Stimulated activated CD4-positive, alpha-beta T cell treated with anti-CD3 and anti-CD28 coated beads, Interleukin-2, amount 100 ng/mL, for 24 hours (primary cell): Measurements from ENCODE around the gene ANKRD44.

Experiments used
- DNase-seq, 2 donors: peaks; one replicate each; pipeline ENCODE4 v3.0.0-alpha.2; 2020

The ANKRD44 gene

DNA sequence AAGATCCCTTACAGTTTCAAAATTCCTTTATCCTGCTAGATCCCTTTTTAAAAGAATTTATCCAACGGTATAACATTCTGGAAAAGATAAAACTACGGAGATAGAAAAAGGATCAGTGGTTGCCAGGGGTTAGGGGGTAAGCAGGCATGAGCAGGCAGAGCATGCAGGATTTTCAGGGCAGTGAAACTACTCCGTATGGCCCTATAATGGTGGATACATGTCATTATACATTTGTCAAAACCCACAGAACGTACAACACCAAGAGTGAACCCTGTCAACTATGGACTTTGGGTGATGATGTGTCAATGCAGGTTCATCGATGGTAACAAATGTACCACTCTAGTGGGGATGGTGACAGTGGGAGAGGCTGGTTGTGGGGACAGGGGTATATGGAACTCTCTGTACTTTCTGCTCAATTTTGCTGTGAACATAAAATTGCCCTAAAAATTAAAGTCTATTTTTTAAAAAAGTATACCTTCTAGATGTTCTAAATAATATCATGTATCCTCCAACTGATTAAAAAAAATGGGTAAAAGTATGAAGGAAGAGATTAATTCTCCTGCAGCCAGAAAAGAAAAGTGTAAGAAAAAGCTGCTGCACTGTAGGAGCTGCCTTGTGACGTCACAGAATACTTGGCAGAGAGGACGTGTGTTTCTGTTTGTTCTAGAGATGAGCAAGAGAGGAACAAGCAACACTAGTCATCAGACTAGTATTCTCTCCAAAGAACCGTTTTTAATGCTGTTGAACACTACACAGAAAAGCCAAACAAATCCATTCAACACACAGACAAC, 23.6 kb downstream of the ANKRD44 start:
- DNase-seq: no peak

DNA sequence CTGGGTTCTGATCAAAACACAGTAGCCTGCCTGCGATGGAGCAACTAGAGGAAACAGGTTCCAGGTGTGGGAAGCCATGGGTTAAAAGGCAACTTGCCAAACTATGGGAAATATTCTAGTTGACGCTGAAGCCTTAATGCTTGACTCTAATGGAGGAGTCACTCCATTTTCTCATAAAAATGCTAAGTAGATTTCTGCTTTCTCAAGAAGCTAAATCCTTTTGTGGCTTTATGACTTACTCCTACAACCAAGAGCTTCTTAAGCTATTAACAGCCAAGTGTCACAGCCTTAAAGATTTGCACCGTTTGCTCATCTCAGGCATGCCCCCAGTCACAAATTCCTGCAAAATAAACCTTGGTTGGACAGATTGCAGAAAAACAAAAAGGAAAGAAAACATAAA, 25.2 kb downstream of the ANKRD44 start:
- no peak for DNase-seq

DNA sequence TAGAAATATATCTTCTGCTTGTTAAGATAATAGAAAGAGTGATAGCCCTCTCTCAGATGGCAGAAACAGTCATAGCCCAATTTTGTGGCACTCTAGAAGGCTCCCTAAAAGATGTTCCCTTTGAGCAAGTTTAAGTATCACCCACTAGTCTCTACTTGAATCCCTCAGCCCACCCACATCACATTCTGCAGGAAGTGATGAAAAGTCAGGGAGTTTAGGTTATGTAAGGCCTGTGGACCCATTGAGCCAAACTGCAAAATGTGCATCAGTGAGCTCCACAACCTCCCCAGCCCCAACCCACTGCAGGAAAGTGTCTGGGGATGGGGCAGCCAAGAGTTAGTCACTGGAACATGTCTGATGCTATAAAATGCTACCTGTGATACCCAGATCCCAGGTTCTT, 25.6 kb downstream of the ANKRD44 start:
- no peak for DNase-seq

DNA sequence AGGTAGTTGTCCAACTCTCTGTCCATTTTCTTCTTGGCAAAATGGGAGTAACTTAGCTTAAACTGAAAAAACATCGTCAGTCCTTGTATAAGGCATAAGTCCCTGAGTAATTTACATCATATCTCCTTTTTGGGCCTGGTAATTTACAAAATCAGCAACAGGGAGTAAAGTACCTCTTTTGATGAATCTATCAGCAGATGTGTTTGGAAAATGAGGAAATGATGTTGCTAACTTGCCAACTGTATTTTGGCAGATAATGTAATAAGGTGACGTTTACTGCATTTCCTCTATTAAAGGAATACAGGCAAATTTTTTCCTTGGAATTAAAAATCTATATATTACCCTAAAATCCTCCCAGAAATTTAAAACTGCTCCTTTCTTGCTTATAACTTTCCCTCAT, 29.2 kb downstream of the ANKRD44 start:
- no peak for DNase-seq

DNA sequence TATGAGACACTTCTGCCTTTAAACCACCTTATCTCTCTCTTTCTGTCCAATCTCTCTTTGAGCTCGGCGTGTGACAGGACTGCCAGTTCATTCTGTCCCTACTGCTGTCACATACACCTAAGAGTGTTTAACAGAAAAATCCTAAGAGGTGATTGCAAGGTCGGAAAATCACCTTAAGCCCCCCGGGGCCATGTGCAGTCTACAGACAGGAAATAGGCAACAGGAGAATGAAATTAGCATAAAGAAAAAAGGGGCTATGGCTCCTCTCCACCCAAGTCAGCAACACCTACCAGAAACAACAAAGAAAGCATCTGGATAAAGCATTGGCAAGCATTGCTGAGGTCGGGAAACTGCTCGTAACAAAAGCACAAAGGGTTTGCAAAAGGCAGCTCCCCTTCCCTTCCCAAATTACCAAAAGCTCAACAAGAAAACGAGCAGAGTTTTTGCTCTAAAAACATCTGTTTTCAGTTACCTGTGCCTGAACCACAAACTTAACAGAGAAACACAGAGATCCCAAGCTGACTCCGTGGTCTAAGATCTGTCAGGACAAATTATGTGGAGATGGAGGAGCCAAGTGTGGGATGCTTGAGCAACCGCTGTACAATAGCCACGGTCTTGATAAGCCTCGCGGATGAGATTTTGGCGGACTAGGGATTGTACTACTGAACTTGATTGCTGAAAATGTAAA, 30.4 kb downstream of the ANKRD44 start:
- DNase-seq: no peak

DNA sequence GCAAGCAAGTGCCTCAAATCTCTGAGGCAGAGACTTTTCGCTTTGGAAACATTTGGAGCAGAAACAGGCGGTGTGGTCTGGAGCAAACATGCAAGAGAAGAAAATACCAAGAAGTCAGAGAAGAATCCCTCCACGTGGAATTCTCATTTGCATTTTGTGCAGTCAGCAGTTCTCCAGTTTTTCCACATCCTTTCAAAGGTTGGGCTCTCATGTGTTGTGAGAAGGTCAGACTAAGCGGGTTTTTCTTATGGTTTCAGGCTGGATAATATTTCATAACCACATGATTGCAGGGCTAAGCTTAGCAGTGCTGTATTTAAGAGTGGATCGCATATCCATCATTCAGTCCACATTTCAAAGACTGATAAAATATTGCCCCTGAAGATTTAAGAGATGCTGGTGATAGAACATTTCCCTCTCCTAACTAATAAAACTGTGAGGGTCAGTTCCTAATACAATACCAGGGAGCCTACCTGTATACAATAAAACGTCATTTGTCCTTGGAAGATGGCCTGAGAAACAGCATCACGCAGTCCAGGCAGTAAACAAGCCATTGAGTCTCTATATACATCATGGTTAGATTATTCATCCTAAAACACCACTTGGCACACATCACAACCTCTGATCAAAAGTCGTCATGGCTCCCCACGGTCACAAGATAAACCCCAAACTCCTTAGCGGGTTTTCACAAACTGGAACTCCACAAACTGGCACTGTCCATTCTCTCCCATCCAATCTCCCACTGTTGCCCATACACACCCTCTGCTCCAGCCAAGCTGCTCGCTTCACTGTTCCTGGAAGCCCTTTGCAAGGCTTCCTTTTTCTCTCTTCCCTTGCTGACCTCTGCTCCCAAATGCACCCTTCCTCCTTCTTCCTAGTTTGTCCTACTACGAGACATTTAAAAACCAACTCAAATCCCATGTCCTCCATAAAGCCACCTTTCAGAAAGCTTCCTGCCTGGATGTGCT, 31.5 kb downstream of the ANKRD44 start:
- DNase-seq: no peak

DNA sequence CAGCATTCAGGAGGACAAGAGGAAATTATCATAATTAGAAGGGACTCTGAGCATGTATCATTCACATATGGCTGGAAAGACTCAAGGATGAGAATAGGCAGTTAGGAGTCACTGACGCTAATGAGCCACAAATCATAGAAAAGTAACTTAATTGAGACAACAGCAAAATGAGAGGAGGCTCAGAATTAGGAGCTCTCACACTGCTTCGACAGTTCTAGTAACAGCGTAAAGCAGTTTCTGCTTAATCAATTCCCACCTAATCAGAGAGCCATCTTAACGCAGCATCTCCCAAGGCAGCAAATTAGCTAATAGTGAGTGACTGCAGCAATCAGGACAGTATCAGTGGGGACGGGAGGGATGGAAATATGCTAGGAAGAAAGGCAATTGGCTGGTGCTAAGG, 32.8 kb downstream of the ANKRD44 start:
- DNase-seq: no peak

DNA sequence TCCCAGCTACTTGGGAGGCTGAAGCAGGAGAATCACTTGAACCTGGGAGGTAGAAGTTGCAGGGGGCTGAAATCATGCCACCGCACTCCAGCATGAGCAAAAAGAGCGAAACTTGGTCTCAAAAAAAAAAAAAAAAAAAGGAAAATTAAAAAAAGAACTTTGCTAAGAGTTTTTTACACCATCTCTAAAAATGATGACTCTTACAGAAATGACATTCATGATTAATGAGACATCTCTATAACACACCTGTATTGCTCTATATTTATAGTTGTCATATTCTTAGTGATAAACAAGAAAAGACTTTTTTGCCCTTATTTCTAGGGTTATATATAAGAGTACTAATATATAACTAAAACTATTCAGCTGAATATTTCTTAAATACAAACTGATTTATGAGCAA, 34.4 kb downstream of the ANKRD44 start:
- DNase-seq: no peak

DNA sequence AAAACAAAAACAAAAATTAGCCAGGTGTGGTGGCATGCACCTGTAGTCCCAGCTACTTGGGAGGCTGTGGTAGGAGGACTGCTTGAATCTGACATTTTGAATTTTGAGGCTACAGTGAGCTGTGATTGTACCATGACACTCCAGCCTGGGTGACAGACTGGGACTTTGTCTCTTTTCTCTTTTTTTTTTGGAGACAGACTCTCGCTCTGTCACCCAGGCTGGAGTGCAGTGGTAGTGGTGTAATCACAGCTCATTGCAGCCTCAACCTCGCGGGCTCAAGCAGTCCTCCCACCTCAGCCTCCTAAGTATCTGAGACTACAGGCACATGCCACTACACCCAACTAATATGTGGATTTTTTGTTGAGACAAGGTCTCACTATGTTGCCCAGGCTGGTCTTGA, 35.6 kb downstream of the ANKRD44 start:
- no peak for DNase-seq

DNA sequence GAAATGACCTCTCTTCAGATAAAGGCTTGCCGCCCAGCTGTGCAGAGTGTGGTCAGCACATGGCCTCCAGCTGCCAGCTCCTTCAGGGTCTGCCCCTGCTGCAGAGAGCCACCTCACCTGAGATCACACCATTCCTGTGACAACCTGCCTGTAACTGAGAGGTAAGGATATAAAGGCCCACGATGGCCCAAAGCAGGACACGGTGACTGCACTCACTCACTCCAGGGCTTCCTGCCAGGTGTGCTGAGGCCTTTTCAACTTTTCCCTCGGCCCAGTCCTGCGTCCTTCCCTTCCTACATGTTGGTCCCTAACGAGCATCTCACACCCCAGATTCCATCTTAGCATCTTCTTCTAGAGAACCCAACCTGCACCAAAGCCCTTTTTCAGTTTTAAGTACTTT, 36.2 kb downstream of the ANKRD44 start:
- DNase-seq: no peak

DNA sequence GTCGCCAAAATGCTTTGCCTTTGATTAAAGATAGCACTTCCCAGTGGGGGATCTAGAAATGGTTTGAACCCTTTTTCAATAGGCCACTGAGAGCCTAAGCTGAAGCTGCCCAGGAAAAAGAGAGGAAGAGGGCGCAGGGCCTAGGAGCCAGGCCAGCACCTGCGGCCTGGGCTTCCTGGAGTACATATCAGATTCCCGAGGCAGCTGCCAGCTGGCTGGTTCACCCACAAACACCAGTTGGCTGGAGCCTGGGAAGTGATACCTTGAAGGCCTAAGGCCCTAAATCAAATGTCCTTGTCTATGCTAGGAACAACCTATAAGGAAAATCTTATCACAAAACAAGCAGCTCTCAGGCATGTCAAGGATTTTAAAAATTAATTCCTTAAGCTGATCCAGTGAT, 37.1 kb downstream of the ANKRD44 start:
- DNase-seq: no peak

DNA sequence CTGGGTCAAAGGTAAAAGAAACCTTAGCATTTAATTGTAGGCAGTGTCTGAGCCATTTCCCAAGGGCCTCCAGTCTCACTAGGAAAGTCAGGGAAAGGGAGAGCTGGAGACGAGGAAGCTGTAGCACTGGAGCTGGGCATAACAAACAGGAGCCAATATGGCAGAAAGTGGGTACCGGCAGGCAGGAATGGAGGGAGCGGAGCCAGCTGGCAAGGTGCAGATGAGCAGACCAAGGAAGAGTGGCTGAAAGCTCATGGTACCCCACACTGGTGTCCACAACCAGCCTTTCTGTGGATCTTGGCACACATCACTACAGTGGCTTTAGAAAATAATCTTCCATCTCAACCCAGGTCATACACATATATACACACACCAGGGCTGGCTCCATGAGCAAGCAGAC, 40.0 kb downstream of the ANKRD44 start:
- no peak for DNase-seq

DNA sequence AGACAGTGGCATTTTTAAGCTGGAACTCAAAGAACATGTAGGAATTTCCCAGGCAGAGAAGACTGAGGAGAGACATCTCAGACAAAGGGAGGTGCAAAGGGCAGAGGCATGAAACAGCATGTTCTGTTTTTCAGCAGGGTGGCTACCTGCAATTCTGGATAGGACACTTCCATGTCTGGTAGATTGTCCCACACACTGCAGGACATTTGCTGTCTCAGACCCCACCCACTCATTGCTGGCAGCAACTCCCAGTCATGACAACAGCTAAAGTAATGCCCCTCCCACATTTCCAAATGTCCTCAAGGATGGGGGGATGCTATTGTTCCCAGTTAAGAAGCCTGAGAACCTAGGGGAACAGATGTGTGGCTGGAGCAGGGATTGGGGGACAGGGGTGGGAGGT, 40.8 kb downstream of the ANKRD44 start:
- no peak for DNase-seq

DNA sequence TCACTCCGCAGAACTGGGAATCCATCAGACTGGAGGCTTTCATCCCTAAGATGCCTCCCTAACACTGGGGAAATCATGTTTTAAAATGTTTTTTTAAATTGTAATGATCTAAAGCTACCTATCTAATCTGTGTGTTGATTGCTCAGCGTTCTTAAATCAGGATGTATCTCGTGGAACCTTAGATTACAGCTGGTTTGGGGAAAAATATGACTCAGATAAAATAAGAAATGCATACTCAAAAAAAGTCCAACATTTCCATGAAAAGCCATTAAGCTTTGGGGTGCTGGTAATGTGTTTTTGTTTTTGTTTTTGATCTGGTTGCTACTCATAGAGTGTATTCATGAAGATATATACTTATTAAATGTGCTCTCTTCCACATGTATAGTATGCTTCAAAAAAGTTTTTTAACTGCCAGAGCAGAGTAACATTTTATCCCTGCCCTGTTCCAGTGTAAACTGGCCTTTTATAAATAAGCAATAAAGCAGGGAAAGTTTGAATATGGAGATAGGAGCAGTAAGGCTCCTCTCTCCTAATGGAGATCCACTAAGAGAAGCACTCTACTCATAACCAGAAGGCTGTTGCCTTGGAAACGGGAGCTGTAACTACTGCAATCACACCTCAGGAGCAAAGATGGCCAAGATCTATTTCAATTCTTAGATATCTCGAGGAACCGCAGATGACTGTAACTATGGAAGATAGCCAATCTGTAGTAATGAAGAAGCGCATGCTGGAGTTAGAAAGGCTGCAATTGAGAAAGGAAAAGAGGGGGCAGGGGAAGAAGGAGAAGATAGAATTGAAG, 41.6 kb downstream of the ANKRD44 start:
- DNase-seq: no peak

DNA sequence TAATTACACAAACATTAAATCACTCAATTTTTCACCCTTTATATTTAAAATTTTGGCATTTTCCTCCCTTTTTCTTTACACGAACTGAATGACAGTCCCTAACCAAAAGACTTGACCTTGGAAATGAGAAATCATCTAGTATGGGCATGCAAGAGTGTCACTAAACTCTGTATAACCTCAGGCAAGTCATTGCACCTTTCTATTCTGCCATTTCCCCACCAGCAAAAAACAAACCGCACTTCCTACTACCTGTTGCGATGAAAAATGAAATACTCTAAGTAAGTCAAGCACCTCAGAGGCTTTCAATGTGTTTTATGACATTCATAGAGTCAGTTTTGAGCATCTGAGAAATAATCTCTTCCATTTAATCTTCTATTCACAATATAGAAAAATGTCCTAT, 44.1 kb downstream of the ANKRD44 start:
- no peak for DNase-seq

DNA sequence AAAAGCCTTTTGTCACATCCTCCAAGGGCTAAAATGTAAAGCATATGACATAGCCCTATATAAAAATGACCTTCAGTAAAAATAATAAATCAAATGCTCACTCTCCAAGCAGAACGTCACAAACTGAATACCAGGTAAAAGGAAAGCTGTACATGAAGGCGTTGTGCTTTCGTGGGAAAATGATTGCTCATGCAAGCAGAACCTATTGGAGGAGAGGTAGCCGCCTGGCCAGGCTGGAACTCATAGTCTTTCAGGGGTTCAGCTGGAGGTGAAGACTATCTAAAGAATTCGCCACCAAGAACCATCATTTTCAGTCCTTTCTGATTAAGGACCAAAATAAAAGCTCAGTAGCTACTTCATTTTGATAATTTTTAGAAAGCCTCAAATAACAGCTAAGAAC, 44.7 kb downstream of the ANKRD44 start:
- DNase-seq: no peak

DNA sequence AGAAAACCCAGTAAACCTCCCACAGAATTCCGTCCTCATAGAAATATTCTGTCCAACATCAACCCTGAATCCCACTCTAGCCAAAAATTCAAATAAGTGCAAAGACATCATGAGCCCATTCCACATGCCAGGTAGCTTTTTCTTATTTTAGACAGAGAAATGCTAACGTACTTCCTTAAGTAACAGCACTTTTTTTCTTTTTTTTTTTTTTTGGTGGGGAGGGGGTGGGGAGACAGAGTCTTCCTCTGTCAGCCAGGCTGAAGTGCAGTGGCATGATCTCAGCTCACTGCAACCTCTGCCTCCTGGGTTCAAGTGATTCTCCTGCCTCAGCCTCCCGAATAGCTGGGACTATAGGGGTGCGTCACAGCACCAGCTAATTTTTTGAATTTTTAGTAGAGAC, 45.5 kb downstream of the ANKRD44 start:
- DNase-seq: no peak

DNA sequence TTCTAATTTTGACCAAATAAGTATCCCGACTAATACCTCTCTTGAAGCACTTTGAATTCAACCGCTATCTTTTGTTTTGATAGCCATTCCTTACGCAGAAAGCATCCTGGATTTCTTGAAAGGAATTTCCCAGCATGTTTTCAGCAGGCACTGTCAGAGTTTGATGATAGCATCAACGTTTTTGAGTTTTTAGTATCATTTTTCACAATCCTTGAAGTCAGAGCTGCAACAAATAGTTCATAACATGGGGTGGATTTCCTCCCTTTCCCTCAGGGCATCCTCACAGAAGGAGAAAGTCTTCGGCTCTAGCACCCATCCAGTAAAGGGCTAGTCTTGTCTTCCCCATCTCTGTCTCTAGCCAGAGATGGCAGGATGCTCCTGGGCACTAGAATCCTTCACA, 46.2 kb downstream of the ANKRD44 start:
- no peak for DNase-seq

DNA sequence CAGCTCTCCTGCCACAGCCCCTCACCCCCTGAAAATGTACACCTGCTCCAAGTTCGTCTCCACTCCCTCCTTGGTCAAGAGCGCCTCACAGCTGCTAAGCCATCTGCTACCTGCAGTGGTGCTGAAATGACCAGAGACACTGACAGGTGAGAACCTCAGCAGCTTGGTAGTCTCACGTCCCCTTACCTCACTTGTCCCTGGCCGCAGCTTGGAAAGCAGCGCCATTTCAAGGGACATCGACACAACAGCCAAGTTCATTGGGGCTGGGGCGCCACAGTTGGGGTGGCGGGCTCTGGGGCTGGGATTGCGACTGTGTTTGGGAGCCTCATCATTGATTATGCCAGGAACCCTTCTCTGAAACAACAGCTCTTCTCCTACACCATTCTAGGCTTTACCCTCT, 47.5 kb downstream of the ANKRD44 start:
- DNase-seq: no peak

DNA sequence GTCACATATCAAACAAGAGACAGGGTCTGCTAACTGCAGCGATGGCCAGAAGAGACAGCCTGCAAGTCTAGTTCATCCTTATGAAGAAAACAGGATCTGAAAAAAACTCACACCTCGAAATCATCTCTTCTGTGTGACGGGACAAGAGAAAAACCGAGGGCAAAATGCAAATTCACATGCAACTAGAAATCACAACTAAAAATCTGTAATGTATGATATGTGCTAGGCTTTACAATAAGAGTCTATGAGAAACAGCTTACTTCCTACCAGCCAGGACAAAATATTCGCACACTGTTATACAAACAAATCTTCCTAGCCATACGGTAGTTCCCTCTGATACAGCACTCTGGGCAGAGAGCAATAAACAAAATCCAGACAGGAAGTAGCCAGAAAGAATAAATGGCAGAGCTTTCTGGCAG, 48.8 kb downstream of the ANKRD44 start:
- no peak for DNase-seq

DNA sequence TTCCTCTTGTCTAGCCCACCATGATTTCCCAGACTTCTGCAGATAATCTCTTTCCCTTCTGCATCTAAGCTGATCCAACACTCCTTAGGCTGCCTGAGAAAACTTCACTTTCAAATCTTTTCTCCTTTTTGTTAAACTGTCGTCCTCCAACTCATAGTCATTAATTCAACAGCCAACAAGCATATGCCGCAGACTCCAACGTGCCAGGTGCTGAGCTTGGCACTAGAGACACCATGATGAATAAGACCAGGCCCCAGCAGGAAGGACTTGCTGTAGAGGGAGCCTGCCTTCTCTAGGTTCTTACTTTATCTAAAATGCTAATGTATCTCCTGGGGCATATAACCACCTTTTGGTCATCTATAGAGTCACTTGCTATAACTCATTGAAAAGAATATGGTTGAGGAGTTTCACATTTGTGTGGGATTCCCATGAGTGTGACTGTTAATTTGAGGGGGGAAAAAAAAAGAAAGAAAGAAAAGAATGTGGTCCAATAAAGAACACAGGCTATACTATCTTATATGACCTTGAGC, 51.0 kb downstream of the ANKRD44 start:
- no peak for DNase-seq

DNA sequence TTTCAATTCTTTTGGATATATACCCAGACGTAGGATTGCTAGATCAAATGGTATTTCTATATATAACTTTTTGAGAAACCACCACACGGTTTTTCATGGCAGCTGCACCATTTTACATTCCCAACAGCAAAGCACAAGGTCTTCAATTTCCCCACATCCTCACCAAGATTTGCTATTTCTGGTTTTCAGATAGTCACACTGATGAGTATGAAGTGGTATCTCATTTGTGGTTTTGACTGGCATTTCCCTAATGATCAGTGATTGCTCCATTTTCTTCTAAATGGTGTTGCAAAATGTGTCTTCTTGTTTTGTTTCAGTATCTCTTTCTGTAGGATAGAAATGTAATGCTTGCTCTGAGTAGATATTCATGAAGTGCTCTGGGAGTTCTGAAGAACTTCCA, 52.0 kb downstream of the ANKRD44 start:
- DNase-seq: no peak
